ENCODE measurements around the gene GCNA. TPM values are rescaled to one million over a fixed set of nuclear protein-coding genes. Genes with fewer than 3 reads are reported as not detected.

GCNA gene
- total RNA-seq, 1 experiment from 2014 or later = 0.98 TPM

DNA sequence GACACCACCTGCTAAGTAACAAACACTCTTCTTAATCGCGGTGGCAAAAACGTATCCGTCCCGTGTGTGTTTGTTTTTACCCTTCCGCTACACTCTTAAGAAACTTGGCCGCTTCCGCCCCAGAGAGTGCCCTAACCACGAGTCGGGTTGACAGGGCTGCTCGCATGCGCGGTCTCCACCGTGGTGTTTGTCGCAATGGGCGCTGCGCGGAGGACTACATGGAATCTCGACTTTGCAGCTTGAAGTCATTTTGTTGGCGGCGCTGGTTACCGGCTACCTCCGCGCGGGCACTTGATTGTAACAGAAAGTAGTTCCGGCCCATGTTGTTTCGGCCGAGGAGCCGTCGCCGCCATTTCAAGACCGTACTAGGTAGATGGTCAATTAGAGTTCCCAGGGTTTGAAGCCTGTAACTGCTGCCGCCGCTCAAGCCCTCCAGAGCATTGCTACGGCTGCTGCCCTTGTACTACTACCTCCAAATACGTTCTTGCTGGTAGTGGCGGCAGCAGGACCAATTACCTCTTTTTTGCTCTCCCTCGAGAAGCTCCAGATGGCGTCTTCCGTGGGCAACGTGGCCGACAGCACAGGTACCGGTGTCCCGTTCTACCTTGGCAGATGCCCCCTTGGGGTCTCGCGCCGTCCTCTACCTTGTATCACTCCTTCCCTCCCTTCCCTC is 45.3 kb upstream of the GCNA start, which contains the start of gene OGT:
TSS of gene OGT (plus strand) at position 352 of the 673 bp plus-strand sequence. CDS start at position 548, 196 bp downstream.
- ChIA-PET POLR2A (interaction anchor here (0.6 to 3.8 kb wide), 3 partner anchors 10 to 167 kb away, joined by 4 to 17 read pairs (median 5); partner anchors contain the start of gene TAF1), RAD21 (ENCODE audit: low non-redundant PET in 1 of 2, low total read pairs in 2 of 2, uncharacterized antibody in 2 of 2, unreplicated experiment in 2 of 2) (no interaction called here), CTCF (no interaction called here)
- peaks cover 0 to 21% of the 10 kb centered on the region in 2 experiments; a peak in 3 of 4 replicates for H3K4me1 ChIP-seq (ENCODE audit: control insufficient read depth in 1 of 2, insufficient read depth in 2 of 2, low read length in 2 of 2)
- peak within 1 kb of the TSS; percentile 87 for H3K4me2 ChIP-seq (ENCODE audit: low read length)
- BruUV-seq (replicated peaks) = no TSS peak
- H3K4me3 ChIP-seq (replicated peaks in 1 of 2; ENCODE audit: low read depth in 1 of 2, low read length in 2 of 2) = peak within 1 kb of the TSS; percentile 86 to 90
- peaks cover 15% of the 10 kb centered on the region for H4K20me1 ChIP-seq (ENCODE audit: insufficient read depth)
- H2AFZ ChIP-seq (ENCODE audit: low read depth, low read length, poor library complexity, severe bottlenecking) = peak within 1 kb of the TSS; percentile 80
- no peaks in the 10 kb centered on the region for H3K9me3 ChIP-seq (ENCODE audit: control insufficient read depth in 1 of 2, insufficient read depth in 1 of 2, low read depth in 1 of 2, low read length in 2 of 2)
- peaks cover 0 to 3% of the 10 kb centered on the region in 2 experiments; a peak in 2 of 4 replicates for H3K36me3 ChIP-seq (ENCODE audit: control insufficient read depth in 1 of 2, insufficient read depth in 2 of 2, low read length in 2 of 2)
- ATAC-seq (peak; percentile 93), DNase-seq (ENCODE audit: low read depth, low spot score) (peak; percentile 93)
- intact Hi-C loops (cut with micrococcal nuclease) = no loop called here
- peak within 1 kb of the TSS; percentile 95 for H3K9ac ChIP-seq (ENCODE audit: low read length)
- no peaks in the 10 kb centered on the region for H3K27me3 ChIP-seq (ENCODE audit: insufficient read depth, low read length)
- no peaks in the 10 kb centered on the region for H3K9me2 ChIP-seq (ENCODE audit: insufficient read depth)
- peaks cover 56% of the 10 kb centered on the region for H3K79me2 ChIP-seq (ENCODE audit: insufficient read depth, low read length)
- H3K27ac ChIP-seq (ENCODE audit: low read depth, low read length) = peak within 1 kb of the TSS; percentile 72
- TF ChIP-seq EZH2phosphoT487 (IDR thresholded peaks at IDR 0.05; ENCODE audit: borderline replicate concordance) = no peak
- TF ChIP-seq JUND (IDR thresholded peaks at IDR 0.05) = peak; percentile 67
- TF ChIP-seq CEBPB (IDR thresholded peaks at IDR 0.05; ENCODE audit: low read depth) = peak; percentile 81
- no peak for TF ChIP-seq ZFX (IDR thresholded peaks at IDR 0.05)
- peak; percentile 93 for TF ChIP-seq YY1 (IDR thresholded peaks at IDR 0.05; ENCODE audit: extremely low read depth, insufficient replicate concordance, low read depth, low read length)
- TF ChIP-seq CBX3 (IDR thresholded peaks at IDR 0.05; ENCODE audit: low read depth) = peak; percentile 93
- peak; percentile 90 for TF ChIP-seq SIN3A (IDR thresholded peaks at IDR 0.05; ENCODE audit: low read depth)
- peak; percentile 44 for TF ChIP-seq EGR1 (IDR thresholded peaks at IDR 0.05; ENCODE audit: low read depth)
- peak; percentile 91 for TF ChIP-seq POLR2AphosphoS5 (IDR thresholded peaks at IDR 0.05; ENCODE audit: low read depth, low read length)
- peak; percentile 16; the same call in 1 of the 2 replicates for TF ChIP-seq ELF1 (IDR thresholded peaks at IDR 0.05; ENCODE audit: borderline replicate concordance, low read depth)
- TF ChIP-seq, protein P1, sequence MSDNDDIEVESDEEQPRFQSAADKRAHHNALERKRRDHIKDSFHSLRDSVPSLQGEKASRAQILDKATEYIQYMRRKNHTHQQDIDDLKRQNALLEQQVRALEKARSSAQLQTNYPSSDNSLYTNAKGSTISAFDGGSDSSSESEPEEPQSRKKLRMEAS (IDR thresholded peaks at IDR 0.05) = peak; percentile 93
- peak; percentile 67 for TF ChIP-seq SP1 (IDR thresholded peaks at IDR 0.05; ENCODE audit: low read depth)
- TF ChIP-seq SRF (IDR thresholded peaks at IDR 0.05; ENCODE audit: low read depth) = peak; percentile 52; the same call in 1 of the 2 replicates
- no peak for TF ChIP-seq EZH2 (IDR thresholded peaks at IDR 0.05)
- no peak for TF ChIP-seq ZNF274 (IDR thresholded peaks at IDR 0.05; ENCODE audit: low read depth, low read length)
- TF ChIP-seq, protein P2, sequence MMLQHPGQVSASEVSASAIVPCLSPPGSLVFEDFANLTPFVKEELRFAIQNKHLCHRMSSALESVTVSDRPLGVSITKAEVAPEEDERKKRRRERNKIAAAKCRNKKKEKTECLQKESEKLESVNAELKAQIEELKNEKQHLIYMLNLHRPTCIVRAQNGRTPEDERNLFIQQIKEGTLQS (IDR thresholded peaks at IDR 0.05) = no peak
- TF ChIP-seq, protein P3, sequence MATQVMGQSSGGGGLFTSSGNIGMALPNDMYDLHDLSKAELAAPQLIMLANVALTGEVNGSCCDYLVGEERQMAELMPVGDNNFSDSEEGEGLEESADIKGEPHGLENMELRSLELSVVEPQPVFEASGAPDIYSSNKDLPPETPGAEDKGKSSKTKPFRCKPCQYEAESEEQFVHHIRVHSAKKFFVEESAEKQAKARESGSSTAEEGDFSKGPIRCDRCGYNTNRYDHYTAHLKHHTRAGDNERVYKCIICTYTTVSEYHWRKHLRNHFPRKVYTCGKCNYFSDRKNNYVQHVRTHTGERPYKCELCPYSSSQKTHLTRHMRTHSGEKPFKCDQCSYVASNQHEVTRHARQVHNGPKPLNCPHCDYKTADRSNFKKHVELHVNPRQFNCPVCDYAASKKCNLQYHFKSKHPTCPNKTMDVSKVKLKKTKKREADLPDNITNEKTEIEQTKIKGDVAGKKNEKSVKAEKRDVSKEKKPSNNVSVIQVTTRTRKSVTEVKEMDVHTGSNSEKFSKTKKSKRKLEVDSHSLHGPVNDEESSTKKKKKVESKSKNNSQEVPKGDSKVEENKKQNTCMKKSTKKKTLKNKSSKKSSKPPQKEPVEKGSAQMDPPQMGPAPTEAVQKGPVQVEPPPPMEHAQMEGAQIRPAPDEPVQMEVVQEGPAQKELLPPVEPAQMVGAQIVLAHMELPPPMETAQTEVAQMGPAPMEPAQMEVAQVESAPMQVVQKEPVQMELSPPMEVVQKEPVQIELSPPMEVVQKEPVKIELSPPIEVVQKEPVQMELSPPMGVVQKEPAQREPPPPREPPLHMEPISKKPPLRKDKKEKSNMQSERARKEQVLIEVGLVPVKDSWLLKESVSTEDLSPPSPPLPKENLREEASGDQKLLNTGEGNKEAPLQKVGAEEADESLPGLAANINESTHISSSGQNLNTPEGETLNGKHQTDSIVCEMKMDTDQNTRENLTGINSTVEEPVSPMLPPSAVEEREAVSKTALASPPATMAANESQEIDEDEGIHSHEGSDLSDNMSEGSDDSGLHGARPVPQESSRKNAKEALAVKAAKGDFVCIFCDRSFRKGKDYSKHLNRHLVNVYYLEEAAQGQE (IDR thresholded peaks at IDR 0.05; ENCODE audit: low read depth) = no peak
- TF ChIP-seq, protein P4, sequence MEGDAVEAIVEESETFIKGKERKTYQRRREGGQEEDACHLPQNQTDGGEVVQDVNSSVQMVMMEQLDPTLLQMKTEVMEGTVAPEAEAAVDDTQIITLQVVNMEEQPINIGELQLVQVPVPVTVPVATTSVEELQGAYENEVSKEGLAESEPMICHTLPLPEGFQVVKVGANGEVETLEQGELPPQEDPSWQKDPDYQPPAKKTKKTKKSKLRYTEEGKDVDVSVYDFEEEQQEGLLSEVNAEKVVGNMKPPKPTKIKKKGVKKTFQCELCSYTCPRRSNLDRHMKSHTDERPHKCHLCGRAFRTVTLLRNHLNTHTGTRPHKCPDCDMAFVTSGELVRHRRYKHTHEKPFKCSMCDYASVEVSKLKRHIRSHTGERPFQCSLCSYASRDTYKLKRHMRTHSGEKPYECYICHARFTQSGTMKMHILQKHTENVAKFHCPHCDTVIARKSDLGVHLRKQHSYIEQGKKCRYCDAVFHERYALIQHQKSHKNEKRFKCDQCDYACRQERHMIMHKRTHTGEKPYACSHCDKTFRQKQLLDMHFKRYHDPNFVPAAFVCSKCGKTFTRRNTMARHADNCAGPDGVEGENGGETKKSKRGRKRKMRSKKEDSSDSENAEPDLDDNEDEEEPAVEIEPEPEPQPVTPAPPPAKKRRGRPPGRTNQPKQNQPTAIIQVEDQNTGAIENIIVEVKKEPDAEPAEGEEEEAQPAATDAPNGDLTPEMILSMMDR (IDR thresholded peaks at IDR 0.05 in 2 of 3, conservative IDR thresholded peaks at IDR 0.05 in 1 of 3; ENCODE audit: borderline replicate concordance in 1 of 3, insufficient read depth in 1 of 3, low read depth in 2 of 3, low read length in 2 of 3) = no peak
- TF ChIP-seq RAD21 (IDR thresholded peaks at IDR 0.05; ENCODE audit: low read depth) = 0 out of 2 replicates have a peak, but pooled peaks have one; percentile 6
- peak; percentile 87 for TF ChIP-seq POLR2A (IDR thresholded peaks at IDR 0.05; ENCODE audit: borderline replicate concordance, extremely low read depth, insufficient read depth, insufficient read length)
- TF ChIP-seq TCF7L2 (IDR thresholded peaks at IDR 0.05; ENCODE audit: borderline replicate concordance, extremely low read depth, insufficient read depth, insufficient read length) = peak; percentile 85

Measured in HCT116 (cell line).